Osteoblast (primary cell): ENCODE data around the gene LY6G6F. TPM values are rescaled to one million over a fixed set of nuclear protein-coding genes. Genes with fewer than 3 reads are reported as not detected.

Experiments used
- DNase-seq: peaks from one replicate; pipeline ENCODE4 v3.0.0; 2011; ENCODE audit warnings: low spot score, mixed read lengths; ENCODE audit not compliant: insufficient read length; ENCODE audit errors: missing footprints
- H2AFZ ChIP-seq: 2 replicates; pipeline ENCODE4 v1.6.0; 2011; ENCODE audit warnings: mild to moderate bottlenecking, low read length
- H3K27ac ChIP-seq: 2 replicates; pipeline ENCODE4 v1.5.1; 2011; ENCODE audit warnings: mild to moderate bottlenecking, low read depth, low read length, moderate library complexity
- H3K27me3 ChIP-seq: 2 replicates; pipeline ENCODE4 v1.6.0; 2012; ENCODE audit warnings: mild to moderate bottlenecking, control low read depth, inconsistent platforms, low read length, moderate library complexity; ENCODE audit not compliant: insufficient read depth
- H3K36me3 ChIP-seq: 2 replicates; pipeline ENCODE4 v1.5.1; 2011; ENCODE audit warnings: mild to moderate bottlenecking, low read length, control low read depth, moderate library complexity; ENCODE audit not compliant: insufficient read depth
- H3K4me1 ChIP-seq: 2 replicates; pipeline ENCODE4 v1.5.1; 2011; ENCODE audit warnings: mild to moderate bottlenecking, low read length, control low read depth, moderate library complexity; ENCODE audit not compliant: insufficient read depth
- H3K4me2 ChIP-seq: 2 replicates; pipeline ENCODE4 v1.6.0; 2011; ENCODE audit warnings: mild to moderate bottlenecking, low read length; ENCODE audit not compliant: insufficient read depth
- H3K4me3 ChIP-seq: fragments of 200-600 bp; sonication (generic); 3 replicates; pipeline ENCODE4 v1.5.1; 2012; ENCODE audit warnings: mild to moderate bottlenecking, low read length, inconsistent platforms; ENCODE audit not compliant: insufficient read depth
- H3K79me2 ChIP-seq: 2 replicates; pipeline ENCODE4 v1.6.0; 2012; ENCODE audit warnings: mild to moderate bottlenecking, low read length, control low read depth, inconsistent platforms; ENCODE audit not compliant: insufficient read depth
- H3K9me3 ChIP-seq: 2 replicates; pipeline ENCODE4 v1.5.1; 2011; ENCODE audit warnings: low read depth, low read length, control low read depth
- H4K20me1 ChIP-seq: 2 replicates; pipeline ENCODE4 v1.6.0; 2012; ENCODE audit warnings: mild to moderate bottlenecking, low read length, control low read depth; ENCODE audit not compliant: insufficient read depth
- total RNA-seq: library from RNA; depleted of rRNA; stranded (reverse); fragments of >200 nt; gene quantifications from 2 replicates; pipeline ENCODE4 v1.2.3, GENCODE V29; 2012
- TF ChIP-seq, protein P1 (sequence below): IDR thresholded peaks from 2 replicates; pipeline ENCODE4 v1.5.1; 2011; ENCODE audit warnings: mild to moderate bottlenecking, low read depth, low read length, moderate library complexity; ENCODE audit errors: extremely low read depth

LY6G6F gene
- total RNA-seq, 1 donor: not detected

DNA sequence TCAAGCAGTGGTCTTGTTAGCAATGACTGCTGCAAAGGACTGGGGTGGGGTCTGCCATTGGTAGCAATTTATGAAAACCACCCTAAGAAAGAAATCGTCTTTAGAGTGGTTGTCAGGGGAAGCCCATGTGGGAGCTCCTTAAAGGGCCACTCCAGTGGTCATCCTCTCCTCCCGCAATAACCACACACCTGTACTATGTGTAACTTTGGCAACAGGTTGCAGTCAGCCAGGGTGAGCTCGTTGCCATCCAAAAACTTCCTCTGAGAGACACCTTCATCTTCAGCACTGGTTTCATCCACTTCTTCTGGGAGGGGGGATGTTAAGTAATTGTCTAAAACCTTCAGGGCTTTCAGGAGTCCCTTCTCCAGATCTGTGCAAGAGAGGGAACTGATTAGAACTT, 25.4 kb downstream of the LY6G6F start:
- H3K4me2 ChIP-seq: no peak overlapping the region
- no peak overlapping the region for H3K27ac ChIP-seq
- peaks cover 44% of the 10 kb centered on the region for H3K36me3 ChIP-seq
- H3K79me2 ChIP-seq: peaks cover 53% of the 10 kb centered on the region
- H3K9me3 ChIP-seq: no peaks in the 10 kb centered on the region
- DNase-seq: no peak
- no peak overlapping the region for H2AFZ ChIP-seq
- H3K4me1 ChIP-seq: peaks cover 33% of the 10 kb centered on the region
- H3K27me3 ChIP-seq: no peaks in the 10 kb centered on the region
- no peak overlapping the region for H3K4me3 ChIP-seq
- TF ChIP-seq, protein P1, sequence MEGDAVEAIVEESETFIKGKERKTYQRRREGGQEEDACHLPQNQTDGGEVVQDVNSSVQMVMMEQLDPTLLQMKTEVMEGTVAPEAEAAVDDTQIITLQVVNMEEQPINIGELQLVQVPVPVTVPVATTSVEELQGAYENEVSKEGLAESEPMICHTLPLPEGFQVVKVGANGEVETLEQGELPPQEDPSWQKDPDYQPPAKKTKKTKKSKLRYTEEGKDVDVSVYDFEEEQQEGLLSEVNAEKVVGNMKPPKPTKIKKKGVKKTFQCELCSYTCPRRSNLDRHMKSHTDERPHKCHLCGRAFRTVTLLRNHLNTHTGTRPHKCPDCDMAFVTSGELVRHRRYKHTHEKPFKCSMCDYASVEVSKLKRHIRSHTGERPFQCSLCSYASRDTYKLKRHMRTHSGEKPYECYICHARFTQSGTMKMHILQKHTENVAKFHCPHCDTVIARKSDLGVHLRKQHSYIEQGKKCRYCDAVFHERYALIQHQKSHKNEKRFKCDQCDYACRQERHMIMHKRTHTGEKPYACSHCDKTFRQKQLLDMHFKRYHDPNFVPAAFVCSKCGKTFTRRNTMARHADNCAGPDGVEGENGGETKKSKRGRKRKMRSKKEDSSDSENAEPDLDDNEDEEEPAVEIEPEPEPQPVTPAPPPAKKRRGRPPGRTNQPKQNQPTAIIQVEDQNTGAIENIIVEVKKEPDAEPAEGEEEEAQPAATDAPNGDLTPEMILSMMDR: no peak
- peaks cover 28% of the 10 kb centered on the region for H4K20me1 ChIP-seq

GRCh38 chr6:31733734-31734133, 27.1 kb downstream of the LY6G6F start:
- H3K79me2 ChIP-seq: peaks cover 52% of the 10 kb centered on the region
- H3K4me1 ChIP-seq: peaks cover 45% of the 10 kb centered on the region
- no peaks in the 10 kb centered on the region for H3K27me3 ChIP-seq
- peak overlapping the region; percentile 89 for H3K4me3 ChIP-seq
- H3K4me2 ChIP-seq: peak overlapping the region; percentile 99
- H3K27ac ChIP-seq: peak overlapping the region; percentile 82
- DNase-seq: no peak
- H2AFZ ChIP-seq: no peak overlapping the region
- TF ChIP-seq, protein P1: no peak
- H3K9me3 ChIP-seq: no peaks in the 10 kb centered on the region
- peaks cover 26% of the 10 kb centered on the region for H4K20me1 ChIP-seq
- peaks cover 38% of the 10 kb centered on the region for H3K36me3 ChIP-seq

GRCh38 chr6:31734247-31734820, 27.7 kb downstream of the LY6G6F start:
- Histone ChIP-seq H2AFZ (peak overlapping the region; percentile 79), H3K27ac (peak overlapping the region; percentile 82), H3K9me3 (no peaks in the 10 kb centered on the region), H3K4me2 (peak overlapping the region; percentile 99), H3K36me3 (peaks cover 38% of the 10 kb centered on the region), H3K4me3 (peak overlapping the region; percentile 89), H3K79me2 (peaks cover 47% of the 10 kb centered on the region), H3K4me1 (peaks cover 45% of the 10 kb centered on the region), H3K27me3 (no peaks in the 10 kb centered on the region), H4K20me1 (peaks cover 26% of the 10 kb centered on the region)
- TF ChIP-seq, protein P1: no peak
- no peak for DNase-seq

GRCh38 chr6:31734821-31735406, 28.2 kb downstream of the LY6G6F start:
- DNase-seq: peak; percentile 94
- peak overlapping the region; percentile 79 for H2AFZ ChIP-seq
- peak overlapping the region; percentile 89 for H3K4me3 ChIP-seq
- H3K4me1 ChIP-seq: peaks cover 48% of the 10 kb centered on the region
- peaks cover 48% of the 10 kb centered on the region for H3K79me2 ChIP-seq
- H3K36me3 ChIP-seq: peaks cover 38% of the 10 kb centered on the region
- H3K27me3 ChIP-seq: no peaks in the 10 kb centered on the region
- TF ChIP-seq, protein P1: no peak
- peak overlapping the region; percentile 99 for H3K4me2 ChIP-seq
- no peaks in the 10 kb centered on the region for H3K9me3 ChIP-seq
- H4K20me1 ChIP-seq: peaks cover 26% of the 10 kb centered on the region
- peak overlapping the region; percentile 82 for H3K27ac ChIP-seq
